HG03378 (cell line): ENCODE results near the gene AGTR1.

Source experiments
- ATAC-seq: cut with Tn5 transposase; IDR thresholded peaks from one replicate; pipeline ENCODE4 v1.9.1; 2021; ENCODE audit warnings: mild to moderate bottlenecking, moderate library complexity; ENCODE audit not compliant: unreplicated experiment

The AGTR1 gene

GRCh38 chr3:148697306-148698189, at the start of gene AGTR1:
Gene AGTR1 (plus strand): TSS chr3:148697903. CDS start chr3:148741036, 43,133 bp downstream.
- no peak for ATAC-seq

- ATAC-seq: no peak
Observed at GRCh38 chr3:148648685-148649352, 48.9 kb upstream of the AGTR1 start.

GRCh38 chr3:148651549-148651948, 46.2 kb upstream of the AGTR1 start:
- ATAC-seq: no peak

GRCh38 chr3:148654433-148654832, 43.3 kb upstream of the AGTR1 start:
- ATAC-seq: no peak

GRCh38 chr3:148657470-148657869, 40.2 kb upstream of the AGTR1 start:
- ATAC-seq: no peak

- ATAC-seq: no peak
Observed at GRCh38 chr3:148659512-148659911, 38.2 kb upstream of the AGTR1 start.

GRCh38 chr3:148680289-148680688, 17.4 kb upstream of the AGTR1 start:
- no peak for ATAC-seq

- no peak for ATAC-seq
Observed at GRCh38 chr3:148681080-148681479, 16.6 kb upstream of the AGTR1 start.

GRCh38 chr3:148682997-148683396, 14.7 kb upstream of the AGTR1 start:
- no peak for ATAC-seq

GRCh38 chr3:148694116-148694515, 3.6 kb upstream of the AGTR1 start:
- no peak for ATAC-seq

GRCh38 chr3:148698190-148698810, 597 bp downstream of the AGTR1 start:
- ATAC-seq: no peak

GRCh38 chr3:148705314-148705713, 7.6 kb downstream of the AGTR1 start:
- no peak for ATAC-seq

GRCh38 chr3:148707601-148708380, 10.1 kb downstream of the AGTR1 start:
- no peak for ATAC-seq

- ATAC-seq: no peak
Observed at GRCh38 chr3:148708409-148708808, 10.7 kb downstream of the AGTR1 start.

- no peak for ATAC-seq
Observed at GRCh38 chr3:148709560-148710253, 12.0 kb downstream of the AGTR1 start.

GRCh38 chr3:148710665-148711064, 13.0 kb downstream of the AGTR1 start:
- no peak for ATAC-seq

GRCh38 chr3:148711981-148712666, 14.4 kb downstream of the AGTR1 start:
- no peak for ATAC-seq

GRCh38 chr3:148714521-148714920, 16.8 kb downstream of the AGTR1 start:
- no peak for ATAC-seq

- no peak for ATAC-seq
Observed at GRCh38 chr3:148716657-148717056, 19.0 kb downstream of the AGTR1 start.
